K562 (cell line): Measurements from ENCODE around the gene GASK1A. TPM values are rescaled to one million over a fixed set of nuclear protein-coding genes. Genes with fewer than 3 reads are reported as not detected.
A peak's percentile ranks its signal among the peaks of the same experiment; 100 is the strongest.

Experiments used
- ATAC-seq: fragments of 200-7000 bp; cut with Tn5 transposase; 3 replicates; pipeline ENCODE4 v1.9.1; 2020; ENCODE audit warnings: moderate library complexity
- BruUV-seq: library from RNA; stranded (reverse); fragments of 400-500 nt; replicated peaks from 2 replicates; lab custom pipeline; 2021; lab: Mats Ljungman, UMichigan
- CTCF ChIA-PET: fragments of 300-600 bp; formaldehyde crosslinking; extraction: SDS; loops from one replicate; lab custom pipeline; 2021; ENCODE audit warnings: low intra/inter-chr PET ratio; lab: Yijun Ruan, JAX
- POLR2A ChIA-PET: fragments of 300-600, 350-650 bp; sonication (Branson Sonifier 250); formaldehyde crosslinking; extraction: SDS; loops from one replicate; lab custom pipeline; 2021; ENCODE audit warnings: antibody characterized with exemption, inconsistent platforms; lab: Yijun Ruan, JAX
- DNase-seq, 4 experiments: peaks; one replicate each; pipeline versions ENCODE4 v3.0.0 to v3.0.0-alpha.2; 2011 to 2018; ENCODE audit warnings: low spot score in 3 of 4, mixed read lengths in 3 of 4; ENCODE audit errors: extremely low read depth in 1 of 4
- FAIRE-seq: peaks from 2 replicates; lab custom pipeline; 2011; peaks lifted over from hg19 to GRCh38; lab: Jason Lieb, UNC
- H2AFZ ChIP-seq: 2 replicates; pipeline ENCODE4 v1.6.0; 2011; ENCODE audit warnings: low read depth, low read length, control low read depth, inconsistent platforms
- H3K27ac ChIP-seq: fragments of 200-600 bp; 3 replicates; pipeline ENCODE4 v1.8.0; 2011; ENCODE audit warnings: low read depth, mild to moderate bottlenecking, control low read depth, inconsistent platforms, low read length, moderate library complexity, mixed read lengths; ENCODE audit errors: extremely low read depth
- H3K27me3 ChIP-seq, 2 experiments: fragments of 300-600 bp in 1 of 2; 2 replicates in 1 of 2; 3 replicates in 1 of 2; pipeline versions ENCODE4 v1.6.0 to v1.8.0; 2011; ENCODE audit warnings: inconsistent platforms in 2 of 2, low read length in 2 of 2, mild to moderate bottlenecking in 1 of 2, mixed read lengths in 1 of 2, moderate library complexity in 1 of 2; ENCODE audit not compliant: control insufficient read depth in 2 of 2, insufficient read depth in 2 of 2
- H3K36me3 ChIP-seq: fragments of 300-600 bp; 3 replicates; pipeline ENCODE4 v1.8.0; 2011; ENCODE audit warnings: mild to moderate bottlenecking, low read length, inconsistent platforms; ENCODE audit not compliant: control insufficient read depth, insufficient read depth
- H3K4me1 ChIP-seq, 2 experiments: fragments of 200-600 bp in 1 of 2; replicated peaks in 1 of 2; 2 replicates in 1 of 2; 3 replicates in 1 of 2; pipeline versions ENCODE4 v1.5.1 to v1.8.0; 2011; ENCODE audit warnings: inconsistent platforms in 2 of 2, low read length in 2 of 2, mild to moderate bottlenecking in 1 of 2, mixed read lengths in 1 of 2, moderate library complexity in 1 of 2; ENCODE audit not compliant: control insufficient read depth in 2 of 2, insufficient read depth in 2 of 2
- H3K4me2 ChIP-seq: 2 replicates; pipeline ENCODE4 v1.6.1; 2011; ENCODE audit warnings: low read length, control low read depth, inconsistent platforms, mixed read lengths; ENCODE audit not compliant: insufficient read depth
- H3K4me3 ChIP-seq: fragments of 200-600 bp; sonication (generic), shearing (Covaris generic); 2 replicates; pipeline ENCODE4 v1.5.1; 2016; ENCODE audit warnings: control low read depth, inconsistent platforms
- H3K79me2 ChIP-seq: fragments of 200-600 bp; 3 replicates; pipeline ENCODE4 v1.8.0; 2011; ENCODE audit warnings: low read length, inconsistent platforms; ENCODE audit not compliant: control insufficient read depth, insufficient read depth
- H3K9ac ChIP-seq, 2 experiments: 2 replicates each; pipeline versions ENCODE4 v1.6.0 to v1.6.1; 2011; ENCODE audit warnings: low read depth in 2 of 2, low read length in 2 of 2, control low read depth in 1 of 2, inconsistent platforms in 1 of 2, mild to moderate bottlenecking in 1 of 2, mixed read lengths in 1 of 2; ENCODE audit not compliant: insufficient read depth in 1 of 2
- H3K9me1 ChIP-seq: one replicate; pipeline ENCODE4 v1.6.0; 2011; ENCODE audit warnings: inconsistent platforms, mild to moderate bottlenecking, low read length, moderate library complexity; ENCODE audit not compliant: control insufficient read depth, insufficient read depth
- H3K9me3 ChIP-seq: replicated peaks from 2 replicates; pipeline ENCODE4 v1.5.1; 2011; ENCODE audit warnings: low read depth, low read length, inconsistent platforms; ENCODE audit not compliant: control insufficient read depth, insufficient read depth
- H4K20me1 ChIP-seq: replicated peaks from 2 replicates; pipeline ENCODE4 v1.6.1; 2011; ENCODE audit warnings: low read length, inconsistent platforms, mixed read lengths; ENCODE audit not compliant: control insufficient read depth, insufficient read depth
- EHMT2 ChIP-seq: fragments of 450-650 bp; IDR thresholded peaks from 2 replicates; pipeline ENCODE4 v1.6.1; 2018; ENCODE audit warnings: antibody characterized with exemption
- ELF4 ChIP-seq: fragments of 450-650 bp; formaldehyde crosslinking; IDR thresholded peaks from 2 replicates; pipeline ENCODE4 v1.4.0; 2022; ENCODE audit warnings: missing genetic modification characterization
- EP300 ChIP-seq: IDR thresholded peaks from 2 replicates; pipeline ENCODE4 v1.6.1; 2012; ENCODE audit warnings: low read length, improper control_type of control experiment
- HCFC1 ChIP-seq: IDR thresholded peaks from 2 replicates; pipeline ENCODE4 v1.6.1; 2012; ENCODE audit warnings: low read depth, low read length, improper control_type of control experiment
- NR2C2 ChIP-seq, 2 experiments: fragments of 200-800 bp in 1 of 2; sonication (Bioruptor generic) in 1 of 2; sonication (generic) in 1 of 2; formaldehyde crosslinking in 1 of 2; IDR thresholded peaks; 2 replicates each; pipeline versions ENCODE4 v1.6.1 to v1.8.0; 2016 to 2022; ENCODE audit warnings: mild to moderate bottlenecking in 1 of 2, missing compliant biosample characterization in 1 of 2, missing genetic modification characterization in 1 of 2, missing genetic modification reagents in 1 of 2
- SMARCA5 ChIP-seq: fragments of 450-650 bp; IDR thresholded peaks from 2 replicates; pipeline ENCODE4 v1.6.1; 2016
- SRF ChIP-seq, 2 experiments: fragments of 250-450, 450-650 bp in 1 of 2; sonication (Bioruptor Pico) in 1 of 2; sonication (generic) in 1 of 2; formaldehyde crosslinking; IDR thresholded peaks; 2 replicates each; pipeline versions ENCODE4 v1.5.0 to v1.5.1; 2020 to 2022; ENCODE audit warnings: mild to moderate bottlenecking in 1 of 2, missing genetic modification reagents in 1 of 2
- TEAD2 ChIP-seq: fragments of 450-650 bp; IDR thresholded peaks from 2 replicates; pipeline ENCODE4 v1.6.1; 2016; ENCODE audit warnings: missing genetic modification characterization, control low read depth, missing compliant biosample characterization
- ZFX ChIP-seq: sonication (generic); formaldehyde crosslinking; IDR thresholded peaks from 2 replicates; pipeline ENCODE4 v1.8.0; 2022; ENCODE audit warnings: mild to moderate bottlenecking, missing genetic modification reagents, moderate library complexity
- ZNF184 ChIP-seq: sonication (generic); formaldehyde crosslinking; IDR thresholded peaks from 2 replicates; pipeline ENCODE4 v1.5.0; 2020; ENCODE audit warnings: missing genetic modification reagents
- ZNF311 ChIP-seq: fragments of 250-450 bp; sonication (Bioruptor Pico); IDR thresholded peaks from 2 replicates; pipeline ENCODE4 v1.4.0; 2020; ENCODE audit warnings: mild to moderate bottlenecking, moderate library complexity
- ZSCAN32 ChIP-seq: fragments of 450-650 bp; formaldehyde crosslinking; IDR thresholded peaks from 2 replicates; pipeline ENCODE4 v1.4.0; 2020; ENCODE audit warnings: mild to moderate bottlenecking, moderate library complexity
- WGBS: fragments of 100-300 bp; shearing (Covaris generic); methylation state at CpG from one replicate; pipeline ENCODE4 v1.1.6; 2016; ENCODE audit warnings: low coverage, mixed read lengths; ENCODE audit not compliant: insufficient coverage; ENCODE audit errors: missing lambda C conversion rate; 5-methylcytosine and 5-hydroxymethylcytosine counted together
- in situ Hi-C: fragments of 300-500 bp; cut with MboI; formaldehyde crosslinking; loops from 4 replicates; pipeline ENCODE4 v1.15.0; 2018; ENCODE audit warnings: inconsistent platforms, mixed read lengths
- intact Hi-C: fragments of 100-400 bp; cut with micrococcal nuclease; formaldehyde crosslinking; loops from 2 replicates; pipeline ENCODE4 v1.14.2; 2022
- polyA plus RNA-seq, 8 experiments: library from polyadenylated mRNA; depleted of rRNA in 4 of 8; stranded (reverse) in 5 of 8; unstranded in 3 of 8; fragments of >200 nt; fragmentation: Nextera tagmentation in 2 of 8; fragmentation: Illumina TruSeq in 1 of 8; extraction: Ambion mirVana in 2 of 8; extraction: Trizol in 1 of 8; gene quantifications; 2 replicates each; pipeline versions ENCODE4 v1.2.1 to v1.2.3, GENCODE V29; 2011 to 2014; ENCODE audit warnings: inconsistent platforms in 1 of 8, missing spikeins in 1 of 8
- total RNA-seq, 7 experiments: library from RNA; depleted of rRNA in 6 of 7; stranded (reverse); fragments of >200 nt in 6 of 7; fragmentation: Illumina TruSeq in 2 of 7; extraction: Trizol in 2 of 7; gene quantifications; 2 replicates each; pipeline versions ENCODE4 v1.2.1 to v1.2.3, GENCODE V29; 2011 to 2021; ENCODE audit warnings: low replicate concordance in 1 of 7
- TF ChIP-seq, protein P1 (sequence below): sonication (generic); formaldehyde crosslinking; IDR thresholded peaks from 2 replicates; pipeline ENCODE4 v1.5.0; 2020; ENCODE audit warnings: missing genetic modification reagents
- TF ChIP-seq, protein P2 (sequence below): sonication (generic); IDR thresholded peaks from 2 replicates; pipeline ENCODE4 v1.6.1; 2016

GASK1A gene
- total and polyA plus RNA-seq, 9 of the 15 experiments (the other 6 are each of a cell fraction or from before 2014, with no cell fraction given), result 0.04 to 0.11 (median 0.05) TPM; not detected in 5

DNA sequence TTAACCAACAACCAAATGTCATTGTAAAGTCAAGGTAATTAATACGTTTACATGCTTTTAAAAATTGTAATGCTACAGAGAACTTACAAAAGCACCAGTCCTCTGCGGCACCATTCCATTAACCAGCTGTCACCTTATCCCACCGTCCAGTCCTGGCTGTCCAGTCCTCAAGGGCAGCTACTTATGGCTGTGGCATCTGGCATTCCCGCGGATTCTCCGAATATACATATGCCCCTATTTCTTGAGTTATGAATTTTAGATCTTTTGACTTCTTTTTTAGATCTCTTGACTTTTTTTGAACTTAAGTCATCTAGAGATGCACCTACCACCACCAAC, 127.2 kb downstream of the GASK1A start:
- Histone ChIP-seq H3K79me2 (peaks cover 12% of the 10 kb centered on the region; the same call in 2 of the 3 replicates), H3K4me1 (peaks cover 20 to 21% of the 10 kb centered on the region in 2 experiments; a peak in 4 of 5 replicates), H3K27me3 (no peaks in the 10 kb centered on the region), H4K20me1 (peaks cover 29% of the 10 kb centered on the region)
- TF ChIP-seq EP300 (no peak), EHMT2 (no peak), SMARCA5 (no peak), ELF4 (CRISPR knock-in tag) (0 out of 2 replicates have a peak, but pooled peaks have one; percentile 9), ZFX (CRISPR knock-in tag) (no peak), HCFC1 (no peak), ZNF311 (0 out of 2 replicates have a peak, but pooled peaks have one; percentile 62), ZSCAN32 (CRISPR knock-in tag) (peak; percentile 40; the same call in 1 of the 2 replicates), SRF (CRISPR knock-in tag; IDR thresholded peaks at IDR 0.05) (no peak), TEAD2 (tag) (0 out of 2 replicates have a peak, but pooled peaks have one; percentile 39), NR2C2 (CRISPR knock-in tag; IDR thresholded peaks at IDR 0.05) (no peak), NR2C2 (tag; IDR thresholded peaks at IDR 0.05) (peak; percentile 47; the same call in 1 of the 2 replicates), ZNF184 (CRISPR knock-in tag) (no peak)
- TF ChIP-seq, protein P1, sequence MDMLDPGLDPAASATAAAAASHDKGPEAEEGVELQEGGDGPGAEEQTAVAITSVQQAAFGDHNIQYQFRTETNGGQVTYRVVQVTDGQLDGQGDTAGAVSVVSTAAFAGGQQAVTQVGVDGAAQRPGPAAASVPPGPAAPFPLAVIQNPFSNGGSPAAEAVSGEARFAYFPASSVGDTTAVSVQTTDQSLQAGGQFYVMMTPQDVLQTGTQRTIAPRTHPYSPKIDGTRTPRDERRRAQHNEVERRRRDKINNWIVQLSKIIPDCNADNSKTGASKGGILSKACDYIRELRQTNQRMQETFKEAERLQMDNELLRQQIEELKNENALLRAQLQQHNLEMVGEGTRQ, result no peak
- TF ChIP-seq, protein P2, sequence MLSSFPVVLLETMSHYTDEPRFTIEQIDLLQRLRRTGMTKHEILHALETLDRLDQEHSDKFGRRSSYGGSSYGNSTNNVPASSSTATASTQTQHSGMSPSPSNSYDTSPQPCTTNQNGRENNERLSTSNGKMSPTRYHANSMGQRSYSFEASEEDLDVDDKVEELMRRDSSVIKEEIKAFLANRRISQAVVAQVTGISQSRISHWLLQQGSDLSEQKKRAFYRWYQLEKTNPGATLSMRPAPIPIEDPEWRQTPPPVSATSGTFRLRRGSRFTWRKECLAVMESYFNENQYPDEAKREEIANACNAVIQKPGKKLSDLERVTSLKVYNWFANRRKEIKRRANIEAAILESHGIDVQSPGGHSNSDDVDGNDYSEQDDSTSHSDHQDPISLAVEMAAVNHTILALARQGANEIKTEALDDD, result 0 out of 2 replicates have a peak, but pooled peaks have one; percentile 55
- TF ChIP-seq, all 486 proteins: peak for 6
- peak overlapping the region; percentile 77 for H3K4me2 ChIP-seq
- H3K9ac ChIP-seq, result peak overlapping the region in 1 of 2 experiments; percentile 92; a peak in 2 of 4 replicates
- in situ Hi-C loops, result no loop called here
- peak overlapping the region; percentile 86 for H2AFZ ChIP-seq
- no peak overlapping the region for H3K27ac ChIP-seq
- peak; percentile 39 for ATAC-seq
- WGBS, result under 1% methylated on average over 6 of the region's 6 CpGs
- no peaks in the 10 kb centered on the region for H3K36me3 ChIP-seq
- intact Hi-C loops, result no loop called here
- no peaks in the 10 kb centered on the region for H3K9me3 ChIP-seq
- no TSS peak for BruUV-seq
- H3K4me3 ChIP-seq, result peak overlapping the region; percentile 81
- no peaks in the 10 kb centered on the region for H3K9me1 ChIP-seq
- ChIA-PET CTCF (no interaction called here), POLR2A (interaction anchor here (0.8 kb wide), 1 partner anchor 87 kb away, joined by 3 read pairs; no protein-coding TSS in a partner anchor)
- no peak for FAIRE-seq
- DNase-seq, result no peak
